Prostate gland (tissue), 2 donors: ENCODE measurements around the gene PIP5K1C.

Source experiments
- CTCF ChIP-seq, 4 experiments: fragments of 200-600 bp in 2 of 4; fragments of 450-650 bp in 2 of 4; sonication (generic) in 2 of 4; IDR thresholded peaks; 1 replicate in 3 of 4; 2 replicates in 1 of 4; pipeline ENCODE4 v1.5.1; 2016 to 2019; ENCODE audit warnings: antibody characterized with exemption in 4 of 4, mild to moderate bottlenecking in 2 of 4, moderate library complexity in 2 of 4
- POLR2A ChIP-seq: fragments of 450-650 bp; IDR thresholded peaks from one replicate; pipeline ENCODE4 v1.6.1; 2016; ENCODE audit warnings: antibody characterized with exemption, mild to moderate bottlenecking

GRCh38 chr19:3710265-3710812 lies 10.1 kb upstream of the PIP5K1C start:
- no peak for TF ChIP-seq CTCF (IDR thresholded peaks at IDR 0.05)
- peak; percentile 31 for TF ChIP-seq POLR2A
